NCI-H1092 treated with DMSO at 0.1 percent for 48 hours (cell line): ENCODE data around the gene RBM3.
"Not testable (repeated sequence)": the region's sequence is repeated elsewhere in the genome, so short reads cannot be mapped to it uniquely, and the experiment has no call there.

ENCODE experiments used
- DNase-seq: peaks from one replicate; lab custom pipeline; 2025; lab: John Stamatoyannopoulos, UW

Gene RBM3

GRCh38 chrX:48574270-48575266 is at the start of gene RBM3:
Gene RBM3, plus strand, starts transcription at chrX:48574484. Its CDS starts 697 bp downstream, at chrX:48575181.
- peak; percentile 97 for DNase-seq

- not testable (repeated sequence) for DNase-seq
These were observed 48.4 kb upstream of the RBM3 start for GRCh38 chrX:48525853-48526252.

- DNase-seq = no peak
These were observed 43.5 kb upstream of the RBM3 start for GRCh38 chrX:48530736-48531135.

GRCh38 chrX:48531358-48531959 is 42.8 kb upstream of the RBM3 start:
- DNase-seq = no peak

GRCh38 chrX:48532161-48532560 is 42.1 kb upstream of the RBM3 start:
- no peak for DNase-seq

GRCh38 chrX:48533165-48533564 is 41.1 kb upstream of the RBM3 start:
- no peak for DNase-seq

GRCh38 chrX:48538641-48539344 is 35.5 kb upstream of the RBM3 start:
- DNase-seq = no peak

GRCh38 chrX:48539345-48540027 is 34.8 kb upstream of the RBM3 start, which contains the start of gene TBC1D25:
Gene TBC1D25, plus strand, starts transcription at chrX:48539714. Its CDS starts 84 bp downstream, at chrX:48539798.
- DNase-seq = peak; percentile 97

- peak; percentile 77 for DNase-seq
These were observed 34.3 kb upstream of the RBM3 start for GRCh38 chrX:48540028-48540375.

- no peak for DNase-seq
These were observed 33.8 kb upstream of the RBM3 start for GRCh38 chrX:48540480-48540879.

GRCh38 chrX:48541140-48541814 is 33.0 kb upstream of the RBM3 start:
- no peak for DNase-seq

GRCh38 chrX:48548871-48549270 is 25.4 kb upstream of the RBM3 start:
- DNase-seq = no peak

GRCh38 chrX:48555731-48556325 is 18.5 kb upstream of the RBM3 start:
- DNase-seq = not testable (repeated sequence)

GRCh38 chrX:48558271-48558670 is 16.0 kb upstream of the RBM3 start:
- no peak for DNase-seq

GRCh38 chrX:48559636-48560035 is 14.6 kb upstream of the RBM3 start:
- no peak for DNase-seq

GRCh38 chrX:48560056-48560455 is 14.2 kb upstream of the RBM3 start:
- no peak for DNase-seq

GRCh38 chrX:48560681-48561080 is 13.6 kb upstream of the RBM3 start:
- no peak for DNase-seq

- no peak for DNase-seq
These were observed 4.3 kb upstream of the RBM3 start for GRCh38 chrX:48569958-48570357.

GRCh38 chrX:48573690-48574269 is 504 bp upstream of the RBM3 start:
- DNase-seq = peak; percentile 46

GRCh38 chrX:48575642-48576041 is 1.4 kb downstream of the RBM3 start:
- DNase-seq = no peak

- DNase-seq = no peak
These were observed 1.8 kb downstream of the RBM3 start for GRCh38 chrX:48576108-48576507.
